A673 (cell line): ENCODE results near the gene LRRC55.

Experiments
- CTCF ChIP-seq: fragments of 300-800, 200-600 bp; sonication (generic); conservative IDR thresholded peaks from 2 replicates; pipeline ENCODE4 v1.5.1; 2017; ENCODE audit warnings: low read depth, mild to moderate bottlenecking, antibody characterized with exemption, low read length, moderate library complexity, mixed read lengths
- EZH2 ChIP-seq: fragments of 200-600 bp; sonication (generic); IDR thresholded peaks from 2 replicates; pipeline ENCODE4 v1.6.1; 2017; ENCODE audit warnings: borderline replicate concordance, low read depth, mild to moderate bottlenecking, mixed read lengths, antibody characterized with exemption, low read length; ENCODE audit not compliant: poor library complexity, severe bottlenecking

GRCh38 chr11:57148621-57149020 is 33.1 kb upstream of the LRRC55 start:
- TF ChIP-seq CTCF, result no peak
- TF ChIP-seq EZH2, result no peak
